MG63 (cell line): ENCODE data around the gene PCDHB7. TPM values are rescaled to one million over a fixed set of nuclear protein-coding genes. Genes with fewer than 3 reads are reported as not detected.
"Not testable (repeated sequence)": the region's sequence is repeated elsewhere in the genome, so short reads cannot be mapped to it uniquely, and the experiment has no call there.

ENCODE experiments used
- DNase-seq: peaks from one replicate; pipeline ENCODE4 v3.0.0-alpha.2; 2020
- H3K27me3 ChIP-seq: fragments of 250-450 bp; sonication (Bioruptor Pico); 2 replicates; pipeline ENCODE4 v1.5.1; 2020; ENCODE audit warnings: mild to moderate bottlenecking, moderate library complexity
- H3K36me3 ChIP-seq: fragments of 250-450 bp; sonication (Bioruptor Pico); 2 replicates; pipeline ENCODE4 v1.5.1; 2020; ENCODE audit warnings: mild to moderate bottlenecking, moderate library complexity
- H3K4me3 ChIP-seq: fragments of 250-450 bp; sonication (Bioruptor Pico); 2 replicates; pipeline ENCODE4 v1.5.1; 2020; ENCODE audit warnings: mild to moderate bottlenecking, moderate library complexity
- H3K9me3 ChIP-seq: fragments of 250-450 bp; sonication (Bioruptor Pico); 2 replicates; pipeline ENCODE4 v1.5.1; 2020; ENCODE audit warnings: mild to moderate bottlenecking, moderate library complexity
- total RNA-seq: library from RNA; depleted of rRNA; stranded (reverse); fragments of >200 nt; shearing (Covaris generic); gene quantifications from 2 replicates; pipeline ENCODE4 v1.2.3, GENCODE V29; 2014; ENCODE audit warnings: low replicate concordance; rRNA removed

The PCDHB7 gene
- total RNA-seq, 1 experiment from 2014 or later, result 0.46 TPM

DNA sequence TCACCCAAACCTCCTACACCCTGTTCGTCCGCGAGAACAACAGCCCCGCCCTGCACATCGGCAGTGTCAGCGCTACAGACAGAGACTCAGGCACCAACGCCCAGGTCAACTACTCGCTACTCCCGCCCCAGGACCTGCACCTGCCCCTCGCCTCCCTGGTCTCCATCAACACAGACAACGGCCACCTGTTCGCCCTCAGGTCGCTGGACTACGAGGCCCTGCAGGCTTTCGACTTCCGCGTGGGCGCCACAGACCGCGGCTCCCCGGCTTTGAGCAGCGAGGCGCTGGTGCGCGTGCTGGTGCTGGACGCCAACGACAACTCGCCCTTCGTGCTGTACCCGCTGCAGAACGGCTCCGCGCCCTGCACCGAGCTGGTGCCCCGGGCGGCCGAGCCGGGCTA lies 28.7 kb downstream of the PCDHB7 start:
- not testable (repeated sequence) for H3K27me3 ChIP-seq, H3K36me3 ChIP-seq

DNA sequence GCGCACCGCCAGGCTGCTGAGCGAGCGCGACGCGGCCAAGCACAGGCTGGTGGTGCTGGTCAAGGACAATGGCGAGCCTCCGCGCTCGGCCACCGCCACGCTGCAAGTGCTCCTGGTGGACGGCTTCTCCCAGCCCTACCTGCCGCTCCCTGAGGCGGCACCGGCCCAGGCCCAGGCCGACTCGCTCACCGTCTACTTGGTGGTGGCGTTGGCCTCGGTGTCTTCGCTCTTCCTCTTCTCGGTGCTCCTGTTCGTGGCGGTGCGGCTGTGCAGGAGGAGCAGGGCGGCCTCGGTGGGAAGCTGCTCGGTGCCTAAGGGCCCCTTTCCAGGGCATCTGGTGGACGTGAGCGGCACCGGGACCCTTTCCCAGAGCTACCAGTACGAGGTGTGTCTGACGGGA lies 29.2 kb downstream of the PCDHB7 start:
- not testable (repeated sequence) for H3K4me3 ChIP-seq, H3K27me3 ChIP-seq, H3K9me3 ChIP-seq, H3K36me3 ChIP-seq, DNase-seq

More for the DNA sequence above, 28.7 kb downstream of the PCDHB7 start:
- not testable (repeated sequence) for H3K9me3 ChIP-seq, DNase-seq, H3K4me3 ChIP-seq

DNA sequence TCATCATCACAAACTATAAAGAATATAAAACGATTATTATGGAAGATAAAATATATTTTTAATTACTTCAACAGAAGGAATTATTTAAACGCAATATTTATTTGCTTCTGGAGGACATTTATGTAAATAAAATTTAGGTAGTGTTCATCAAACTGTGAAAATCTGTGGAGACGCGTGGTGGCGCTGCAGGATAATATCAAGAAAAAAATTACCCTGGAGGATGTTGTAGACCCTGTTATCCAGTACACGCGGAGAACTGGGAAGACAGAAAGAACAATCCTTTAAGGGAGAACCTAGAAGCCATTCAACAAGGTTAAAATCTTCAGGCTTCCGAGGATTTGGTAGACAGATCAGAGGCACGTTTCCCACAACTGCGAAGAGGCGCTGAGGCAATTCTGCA lies 36.0 kb downstream of the PCDHB7 start, which contains the start of gene PCDHB12:
PCDHB12 (plus strand) TSS at position 242 of the 400 bp plus-strand sequence. CDS start 189 bp downstream, outside the sequence.
- Histone ChIP-seq H3K9me3 (no peaks in the 10 kb centered on the region), H3K36me3 (no peaks in the 10 kb centered on the region), H3K4me3 (no peak within 1 kb of the TSS), H3K27me3 (peaks cover 8% of the 10 kb centered on the region)
- no peak for DNase-seq

DNA sequence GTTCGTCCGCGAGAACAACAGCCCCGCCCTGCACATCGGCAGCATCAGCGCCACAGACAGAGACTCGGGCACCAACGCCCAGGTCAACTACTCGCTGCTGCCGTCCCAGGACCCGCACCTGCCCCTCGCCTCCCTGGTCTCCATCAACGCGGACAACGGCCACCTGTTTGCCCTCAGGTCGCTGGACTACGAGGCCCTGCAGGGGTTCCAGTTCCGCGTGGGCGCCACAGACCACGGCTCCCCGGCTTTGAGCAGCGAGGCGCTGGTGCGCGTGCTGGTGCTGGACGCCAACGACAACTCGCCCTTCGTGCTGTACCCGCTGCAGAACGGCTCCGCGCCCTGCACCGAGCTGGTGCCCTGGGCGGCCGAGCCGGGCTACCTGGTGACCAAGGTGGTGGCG lies 37.8 kb downstream of the PCDHB7 start:
- not testable (repeated sequence) for H3K9me3 ChIP-seq, H3K4me3 ChIP-seq, H3K27me3 ChIP-seq, DNase-seq, H3K36me3 ChIP-seq

DNA sequence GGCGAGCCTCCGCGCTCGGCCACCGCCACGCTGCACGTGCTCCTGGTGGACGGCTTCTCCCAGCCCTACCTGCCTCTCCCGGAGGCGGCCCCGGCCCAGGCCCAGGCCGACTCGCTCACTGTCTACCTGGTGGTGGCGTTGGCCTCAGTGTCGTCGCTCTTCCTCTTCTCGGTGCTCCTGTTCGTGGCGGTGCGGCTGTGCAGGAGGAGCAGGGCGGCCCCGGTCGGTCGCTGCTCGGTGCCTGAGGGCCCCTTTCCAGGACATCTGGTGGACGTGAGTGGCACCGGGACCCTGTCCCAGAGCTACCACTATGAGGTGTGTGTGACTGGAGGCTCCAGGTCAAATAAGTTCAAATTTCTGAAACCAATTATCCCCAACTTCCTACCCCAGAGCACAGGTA lies 38.4 kb downstream of the PCDHB7 start:
- not testable (repeated sequence) for H3K27me3 ChIP-seq, DNase-seq, H3K36me3 ChIP-seq, H3K4me3 ChIP-seq, H3K9me3 ChIP-seq

DNA sequence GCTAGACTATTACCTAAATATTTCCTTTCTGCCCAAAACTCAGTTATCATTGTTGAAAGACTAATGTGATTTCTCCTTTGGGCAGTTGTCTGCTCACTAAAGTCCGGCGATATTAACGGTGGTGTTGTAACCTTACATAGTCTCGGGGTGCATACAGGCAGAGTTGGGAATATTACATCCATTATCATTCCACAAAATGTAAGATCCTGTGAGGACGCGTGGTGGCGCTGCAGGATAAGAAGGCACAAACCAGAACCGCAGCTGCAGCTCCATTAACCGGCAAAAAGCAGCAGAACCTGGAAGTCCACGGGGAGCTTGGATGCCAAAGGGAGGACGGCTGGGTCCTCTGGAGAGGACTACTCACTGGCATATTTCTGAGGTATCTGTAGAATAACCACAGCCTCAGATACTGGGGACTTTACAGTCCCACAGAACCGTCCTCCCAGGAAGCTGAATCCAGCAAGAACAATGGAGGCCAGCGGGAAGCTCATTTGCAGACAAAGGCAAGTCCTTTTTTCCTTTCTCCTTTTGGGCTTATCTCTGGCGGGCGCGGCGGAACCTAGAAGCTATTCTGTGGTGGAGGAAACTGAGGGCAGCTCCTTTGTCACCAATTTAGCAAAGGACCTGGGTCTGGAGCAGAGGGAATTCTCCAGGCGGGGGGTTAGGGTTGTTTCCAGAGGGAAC lies 41.4 kb downstream of the PCDHB7 start, which contains the start of gene PCDHB13:
PCDHB13 (plus strand) TSS at position 264 of the 684 bp plus-strand sequence; CDS start at position 469, 205 bp downstream.
- H3K36me3 ChIP-seq, H3K4me3 ChIP-seq, H3K27me3 ChIP-seq, H3K9me3 ChIP-seq: not testable (repeated sequence)
- peak; percentile 19 for DNase-seq

DNA sequence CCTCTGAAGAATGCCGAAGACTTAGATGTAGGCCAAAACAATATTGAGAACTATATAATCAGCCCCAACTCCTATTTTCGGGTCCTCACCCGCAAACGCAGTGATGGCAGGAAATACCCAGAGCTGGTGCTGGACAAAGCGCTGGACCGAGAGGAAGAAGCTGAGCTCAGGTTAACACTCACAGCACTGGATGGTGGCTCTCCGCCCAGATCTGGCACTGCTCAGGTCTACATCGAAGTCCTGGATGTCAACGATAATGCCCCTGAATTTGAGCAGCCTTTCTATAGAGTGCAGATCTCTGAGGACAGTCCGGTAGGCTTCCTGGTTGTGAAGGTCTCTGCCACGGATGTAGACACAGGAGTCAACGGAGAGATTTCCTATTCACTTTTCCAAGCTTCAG lies 42.1 kb downstream of the PCDHB7 start:
- not testable (repeated sequence) for H3K27me3 ChIP-seq, H3K36me3 ChIP-seq, H3K4me3 ChIP-seq, DNase-seq, H3K9me3 ChIP-seq

DNA sequence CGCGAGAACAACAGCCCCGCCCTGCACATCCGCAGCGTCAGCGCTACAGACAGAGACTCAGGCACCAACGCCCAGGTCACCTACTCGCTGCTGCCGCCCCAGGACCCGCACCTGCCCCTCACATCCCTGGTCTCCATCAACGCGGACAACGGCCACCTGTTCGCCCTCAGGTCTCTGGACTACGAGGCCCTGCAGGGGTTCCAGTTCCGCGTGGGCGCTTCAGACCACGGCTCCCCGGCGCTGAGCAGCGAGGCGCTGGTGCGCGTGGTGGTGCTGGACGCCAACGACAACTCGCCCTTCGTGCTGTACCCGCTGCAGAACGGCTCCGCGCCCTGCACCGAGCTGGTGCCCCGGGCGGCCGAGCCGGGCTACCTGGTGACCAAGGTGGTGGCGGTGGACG lies 43.1 kb downstream of the PCDHB7 start:
- not testable (repeated sequence) for H3K36me3 ChIP-seq, DNase-seq, H3K4me3 ChIP-seq, H3K9me3 ChIP-seq, H3K27me3 ChIP-seq

DNA sequence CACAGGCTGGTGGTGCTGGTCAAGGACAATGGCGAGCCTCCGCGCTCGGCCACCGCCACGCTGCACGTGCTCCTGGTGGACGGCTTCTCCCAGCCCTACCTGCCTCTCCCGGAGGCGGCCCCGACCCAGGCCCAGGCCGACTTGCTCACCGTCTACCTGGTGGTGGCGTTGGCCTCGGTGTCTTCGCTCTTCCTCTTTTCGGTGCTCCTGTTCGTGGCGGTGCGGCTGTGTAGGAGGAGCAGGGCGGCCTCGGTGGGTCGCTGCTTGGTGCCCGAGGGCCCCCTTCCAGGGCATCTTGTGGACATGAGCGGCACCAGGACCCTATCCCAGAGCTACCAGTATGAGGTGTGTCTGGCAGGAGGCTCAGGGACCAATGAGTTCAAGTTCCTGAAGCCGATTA lies 43.6 kb downstream of the PCDHB7 start:
- H3K27me3 ChIP-seq, H3K9me3 ChIP-seq, DNase-seq, H3K4me3 ChIP-seq, H3K36me3 ChIP-seq: not testable (repeated sequence)

DNA sequence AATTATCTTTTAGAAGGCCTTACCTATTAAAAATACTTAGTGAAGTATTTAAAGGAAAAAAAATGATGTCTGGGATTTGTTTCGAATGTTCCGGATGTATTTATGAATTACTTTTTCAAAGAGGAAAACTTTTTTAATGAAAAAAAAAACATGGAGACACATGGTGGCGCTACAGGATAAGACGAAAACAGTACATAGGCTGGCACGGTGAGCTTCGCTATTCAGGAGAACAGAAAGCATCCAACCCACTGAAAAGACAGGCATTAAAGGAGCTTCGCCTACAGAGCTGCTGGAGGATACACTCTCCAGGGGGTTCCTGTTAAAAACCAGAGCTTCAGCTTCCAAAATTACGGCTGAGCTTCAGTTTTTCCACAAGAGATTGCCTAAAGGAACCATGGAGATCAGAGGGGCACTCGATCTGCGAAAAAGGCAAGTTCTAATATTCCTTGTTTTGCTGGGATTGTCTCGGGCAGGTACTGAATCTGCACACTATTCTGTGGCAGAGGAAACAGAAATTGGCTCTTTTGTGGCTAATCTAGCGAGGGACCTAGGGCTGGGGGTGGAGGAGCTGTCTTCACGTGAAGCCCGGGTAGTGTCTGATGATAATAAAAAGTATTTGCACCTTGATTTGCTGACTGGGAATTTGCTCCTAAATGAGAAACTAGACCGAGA lies 50.8 kb downstream of the PCDHB7 start, which contains the start of gene PCDHB14:
PCDHB14 (plus strand) TSS at position 232 of the 672 bp plus-strand sequence; CDS start at position 395, 163 bp downstream.
- peak; percentile 29 for DNase-seq
- H3K9me3 ChIP-seq, result no peaks in the 10 kb centered on the region
- H3K27me3 ChIP-seq, result peaks cover 8% of the 10 kb centered on the region
- no peaks in the 10 kb centered on the region for H3K36me3 ChIP-seq
- peak within 1 kb of the TSS; percentile 45 for H3K4me3 ChIP-seq

DNA sequence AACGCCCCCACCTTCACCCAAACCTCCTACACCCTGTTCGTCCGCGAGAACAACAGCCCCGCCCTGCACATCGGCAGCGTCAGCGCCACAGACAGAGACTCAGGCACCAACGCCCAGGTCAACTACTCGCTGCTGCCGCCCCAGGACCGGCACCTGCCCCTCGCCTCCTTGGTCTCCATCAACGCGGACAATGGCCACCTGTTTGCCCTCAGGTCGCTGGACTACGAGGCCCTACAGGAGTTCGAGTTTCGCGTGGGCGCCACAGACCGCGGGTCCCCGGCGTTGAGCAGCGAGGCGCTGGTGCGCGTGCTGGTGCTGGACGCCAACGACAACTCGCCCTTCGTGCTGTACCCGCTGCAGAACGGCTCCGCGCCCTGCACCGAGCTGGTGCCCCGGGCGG lies 52.4 kb downstream of the PCDHB7 start:
- not testable (repeated sequence) for H3K36me3 ChIP-seq, H3K4me3 ChIP-seq, DNase-seq, H3K9me3 ChIP-seq, H3K27me3 ChIP-seq

DNA sequence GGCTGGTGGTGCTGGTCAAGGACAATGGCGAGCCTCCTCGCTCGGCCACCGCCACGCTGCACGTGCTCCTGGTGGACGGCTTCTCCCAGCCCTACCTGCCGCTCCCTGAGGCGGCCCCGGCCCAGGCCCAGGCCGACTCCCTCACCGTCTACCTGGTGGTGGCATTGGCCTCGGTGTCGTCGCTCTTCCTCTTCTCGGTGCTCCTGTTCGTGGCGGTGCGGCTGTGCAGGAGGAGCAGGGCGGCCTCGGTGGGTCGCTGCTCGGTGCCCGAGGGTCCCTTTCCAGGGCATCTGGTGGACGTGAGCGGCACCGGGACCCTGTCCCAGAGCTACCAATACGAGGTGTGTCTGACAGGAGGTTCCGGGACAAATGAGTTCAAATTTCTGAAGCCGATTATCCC lies 53.0 kb downstream of the PCDHB7 start:
- not testable (repeated sequence) for H3K9me3 ChIP-seq, H3K27me3 ChIP-seq, H3K36me3 ChIP-seq, H3K4me3 ChIP-seq, DNase-seq

Other genes with a start within 250 kb of the PCDHB7 start
- gene PCDHAC1, start 246.3 kb upstream of the PCDHB7 start, total RNA-seq, result not detected in 2 replicates
- 0.07 TPM in 1 of 2 replicates, not detected in the other for gene PCDHAC2, start 206.2 kb upstream of the PCDHB7 start, total RNA-seq
- not detected in 2 replicates for gene PCDHB1, start 121.3 kb upstream of the PCDHB7 start, total RNA-seq
- 6.0 and 7.0 TPM in 2 replicates for gene PCDHB2, start 78.0 kb upstream of the PCDHB7 start, total RNA-seq
- not detected in 2 replicates for gene PCDHB3, start 72.2 kb upstream of the PCDHB7 start, total RNA-seq
- gene PCDHB4, start 50.8 kb upstream of the PCDHB7 start, total RNA-seq, result not detected in 2 replicates
- gene PCDHB5, start 37.4 kb upstream of the PCDHB7 start, total RNA-seq, result 2.3 TPM in 1 of 2 replicates, not detected in the other
- 0.10 TPM in 1 of 2 replicates, not detected in the other for gene PCDHB6, start 22.6 kb upstream of the PCDHB7 start, total RNA-seq
- not detected in 2 replicates for gene PCDHB8, start 5.1 kb downstream of the PCDHB7 start, total RNA-seq
- gene PCDHB16, start 9.7 kb downstream of the PCDHB7 start, total RNA-seq, result 0.10 and 1.2 TPM in 2 replicates
- gene PCDHB9, start 14.5 kb downstream of the PCDHB7 start, total RNA-seq, result 1.9 TPM in 1 of 2 replicates, not detected in the other
- gene PCDHB10, start 19.7 kb downstream of the PCDHB7 start, total RNA-seq, result 0.10 TPM in 1 of 2 replicates, not detected in the other
- gene PCDHB11, start 27.0 kb downstream of the PCDHB7 start, total RNA-seq, result 1.0 TPM in 1 of 2 replicates, not detected in the other
- gene PCDHB12, start 36.1 kb downstream of the PCDHB7 start, total RNA-seq, result 0.16 TPM in 1 of 2 replicates, not detected in the other
- 0.40 TPM in 1 of 2 replicates, not detected in the other for gene PCDHB13, start 41.3 kb downstream of the PCDHB7 start, total RNA-seq
- gene PCDHB14, start 50.7 kb downstream of the PCDHB7 start, total RNA-seq, result 0.74 and 3.8 TPM in 2 replicates
- gene PCDHB15, start 72.8 kb downstream of the PCDHB7 start, total RNA-seq, result 0.07 and 2.0 TPM in 2 replicates
- not detected in 2 replicates for gene SLC25A2, start 131.4 kb downstream of the PCDHB7 start, total RNA-seq
- gene TAF7, start 148.1 kb downstream of the PCDHB7 start, total RNA-seq, result 183 and 217 TPM in 2 replicates
- 0.42 and 0.56 TPM in 2 replicates for gene PCDHGA1, start 157.9 kb downstream of the PCDHB7 start, total RNA-seq
- not detected in 2 replicates for gene PCDHGA2, start 166.1 kb downstream of the PCDHB7 start, total RNA-seq
- not detected in 2 replicates for gene PCDHGA3, start 171.2 kb downstream of the PCDHB7 start, total RNA-seq
- 0.59 and 1.3 TPM in 2 replicates for gene PCDHGB1, start 177.5 kb downstream of the PCDHB7 start, total RNA-seq
- 0.23 and 0.44 TPM in 2 replicates for gene PCDHGA4, start 182.4 kb downstream of the PCDHB7 start, total RNA-seq
- 1.6 and 2.5 TPM in 2 replicates for gene PCDHGB2, start 187.3 kb downstream of the PCDHB7 start, total RNA-seq
- not detected in 2 replicates for gene PCDHGA5, start 191.5 kb downstream of the PCDHB7 start, total RNA-seq
- 0.81 TPM in 1 of 2 replicates, not detected in the other for gene PCDHGB3, start 197.6 kb downstream of the PCDHB7 start, total RNA-seq
- gene PCDHGA6, start 201.2 kb downstream of the PCDHB7 start, total RNA-seq, result 0.20 and 2.3 TPM in 2 replicates
- 0.07 and 0.67 TPM in 2 replicates for gene PCDHGA7, start 210.1 kb downstream of the PCDHB7 start, total RNA-seq
- gene PCDHGB4, start 215.1 kb downstream of the PCDHB7 start, total RNA-seq, result 0.17 and 0.26 TPM in 2 replicates
- 0.03 and 0.59 TPM in 2 replicates for gene PCDHGA8, start 220.0 kb downstream of the PCDHB7 start, total RNA-seq
- 0.53 TPM in 1 of 2 replicates, not detected in the other for gene PCDHGB5, start 225.3 kb downstream of the PCDHB7 start, total RNA-seq
- not detected in 2 replicates for gene PCDHGA9, start 230.1 kb downstream of the PCDHB7 start, total RNA-seq
- not detected in 2 replicates for gene PCDHGB6, start 235.4 kb downstream of the PCDHB7 start, total RNA-seq
- gene PCDHGA10, start 240.3 kb downstream of the PCDHB7 start, total RNA-seq, result 1.0 and 1.2 TPM in 2 replicates
- gene PCDHGB7, start 245.0 kb downstream of the PCDHB7 start, total RNA-seq, result 0.10 TPM in 1 of 2 replicates, not detected in the other
- gene PCDHGA11, start 248.4 kb downstream of the PCDHB7 start, total RNA-seq, result not detected in 2 replicates